ENCODE results near the gene CSNK2B. TPM values are rescaled to one million over a fixed set of nuclear protein-coding genes. Genes with fewer than 3 reads are reported as not detected.

CSNK2B gene
- total RNA-seq, 1 donor from 2014 or later = 163 TPM

DNA sequence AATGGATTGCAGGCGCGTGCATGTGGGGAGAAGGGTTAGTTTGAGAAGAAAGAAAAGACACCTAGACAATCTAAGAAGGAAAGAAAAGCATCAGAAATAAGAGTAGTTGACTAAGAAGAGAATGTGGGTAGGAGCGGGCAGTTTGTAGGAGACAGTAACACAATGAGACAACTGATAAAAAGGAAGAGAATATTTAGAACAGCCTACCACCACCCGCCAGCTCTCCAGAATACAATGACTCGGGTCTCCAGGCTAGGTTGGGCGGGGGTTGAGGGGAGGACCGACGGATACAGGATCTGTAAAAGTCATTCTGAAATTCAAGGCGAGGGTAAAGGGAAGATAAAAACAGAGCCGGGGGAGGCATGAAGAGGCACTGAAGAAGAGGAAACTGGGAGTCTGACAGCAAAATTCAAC is 36.5 kb downstream of the CSNK2B start:
- peak overlapping the region; percentile 96 for H3K4me3 Mint-ChIP-seq (ENCODE audit: low read depth)
- no peaks in the 10 kb centered on the region for H3K27me3 Mint-ChIP-seq
- H3K36me3 Mint-ChIP-seq (ENCODE audit: insufficient read depth) = peaks cover 11% of the 10 kb centered on the region
- H3K27ac Mint-ChIP-seq = peak overlapping the region; percentile 95
- H3K4me1 Mint-ChIP-seq (ENCODE audit: low read depth) = peaks cover 19% of the 10 kb centered on the region
- TF ChIP-seq, protein P1, sequence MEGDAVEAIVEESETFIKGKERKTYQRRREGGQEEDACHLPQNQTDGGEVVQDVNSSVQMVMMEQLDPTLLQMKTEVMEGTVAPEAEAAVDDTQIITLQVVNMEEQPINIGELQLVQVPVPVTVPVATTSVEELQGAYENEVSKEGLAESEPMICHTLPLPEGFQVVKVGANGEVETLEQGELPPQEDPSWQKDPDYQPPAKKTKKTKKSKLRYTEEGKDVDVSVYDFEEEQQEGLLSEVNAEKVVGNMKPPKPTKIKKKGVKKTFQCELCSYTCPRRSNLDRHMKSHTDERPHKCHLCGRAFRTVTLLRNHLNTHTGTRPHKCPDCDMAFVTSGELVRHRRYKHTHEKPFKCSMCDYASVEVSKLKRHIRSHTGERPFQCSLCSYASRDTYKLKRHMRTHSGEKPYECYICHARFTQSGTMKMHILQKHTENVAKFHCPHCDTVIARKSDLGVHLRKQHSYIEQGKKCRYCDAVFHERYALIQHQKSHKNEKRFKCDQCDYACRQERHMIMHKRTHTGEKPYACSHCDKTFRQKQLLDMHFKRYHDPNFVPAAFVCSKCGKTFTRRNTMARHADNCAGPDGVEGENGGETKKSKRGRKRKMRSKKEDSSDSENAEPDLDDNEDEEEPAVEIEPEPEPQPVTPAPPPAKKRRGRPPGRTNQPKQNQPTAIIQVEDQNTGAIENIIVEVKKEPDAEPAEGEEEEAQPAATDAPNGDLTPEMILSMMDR (IDR thresholded peaks at IDR 0.05; ENCODE audit: unreplicated experiment) = no peak
- no peaks in the 10 kb centered on the region for H3K9me3 Mint-ChIP-seq (ENCODE audit: low read depth)
- DNase-seq (ENCODE audit: low spot score, unreplicated experiment) = no peak

DNA sequence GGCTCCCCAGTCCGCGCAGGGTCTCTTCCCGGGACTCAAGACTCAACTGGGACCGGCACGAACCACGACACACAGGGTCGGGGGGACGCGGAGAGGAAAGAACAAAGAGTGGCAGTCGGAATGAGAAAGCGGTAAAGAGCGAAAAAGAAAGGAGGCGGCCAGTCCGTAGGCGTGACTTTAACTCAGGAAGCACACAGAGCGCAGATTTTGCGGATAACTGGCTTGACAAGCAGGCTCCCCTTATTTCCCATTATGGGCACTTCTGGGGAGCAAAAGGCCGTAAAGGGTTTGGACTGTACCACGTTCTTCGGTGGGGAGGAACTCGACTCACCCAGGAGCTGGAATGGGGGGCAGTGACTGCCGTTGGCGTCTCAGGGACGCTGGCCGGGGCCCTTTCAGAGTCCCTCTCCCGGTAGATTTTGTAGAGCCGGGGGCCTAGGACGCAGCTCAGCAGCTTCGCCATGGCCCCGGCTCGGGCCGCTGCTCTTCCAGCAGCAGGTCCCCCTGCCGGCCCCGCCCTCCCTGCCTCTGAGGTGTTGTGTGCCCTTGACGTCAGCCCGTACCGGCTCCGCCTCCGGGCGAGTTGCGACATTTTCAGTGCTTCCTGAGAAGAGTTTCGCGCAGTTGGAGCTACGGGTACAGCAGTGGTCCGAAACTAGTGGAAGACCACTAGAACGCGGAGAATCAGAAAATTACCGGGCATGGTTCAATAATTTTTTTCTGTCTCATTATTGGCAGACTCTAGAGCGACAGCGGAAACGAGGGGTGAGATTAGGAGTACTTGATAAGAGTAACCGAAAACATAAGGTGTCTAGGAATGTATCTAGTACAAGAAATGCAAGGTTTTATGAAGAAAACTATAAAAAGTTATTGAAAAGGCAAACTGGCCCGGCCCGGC is 37.2 kb downstream of the CSNK2B start, which contains the start of gene ABHD16A:
Gene ABHD16A (minus strand): TSS at position 506 of the 898 bp plus-strand sequence. CDS start 43 bp downstream, at position 463.
- Mint-ChIP-seq H3K4me1 (ENCODE audit: low read depth) (peaks cover 18% of the 10 kb centered on the region), H3K9me3 (ENCODE audit: low read depth) (no peaks in the 10 kb centered on the region), H3K27me3 (no peaks in the 10 kb centered on the region), H3K27ac (peak within 1 kb of the TSS; percentile 95), H3K36me3 (ENCODE audit: insufficient read depth) (peaks cover 4% of the 10 kb centered on the region), H3K4me3 (ENCODE audit: low read depth) (peak within 1 kb of the TSS; percentile 96)
- DNase-seq (ENCODE audit: low spot score, unreplicated experiment) = peak; percentile 92
- TF ChIP-seq, protein P1 (IDR thresholded peaks at IDR 0.05; ENCODE audit: unreplicated experiment) = no peak

DNA sequence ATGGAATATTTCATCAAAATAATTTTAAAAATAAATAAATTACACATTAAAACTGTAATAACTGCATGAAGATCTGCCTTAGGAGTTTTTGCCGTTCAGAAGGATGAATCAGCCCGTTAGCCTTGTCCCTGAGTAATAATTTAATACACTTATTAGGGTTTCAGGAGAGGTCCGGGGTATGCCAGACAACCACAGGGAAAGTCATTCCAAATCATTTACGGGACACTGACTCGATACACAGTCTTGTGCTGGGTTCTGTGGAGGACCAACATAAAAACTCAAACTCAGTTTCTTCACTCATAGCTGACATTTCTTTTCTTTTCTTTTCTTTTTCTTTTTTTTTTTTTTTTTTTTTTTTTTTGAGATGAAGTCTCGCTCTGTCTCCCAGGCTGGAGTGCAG is 40.1 kb downstream of the CSNK2B start:
- peaks cover 2% of the 10 kb centered on the region for H3K36me3 Mint-ChIP-seq (ENCODE audit: insufficient read depth)
- no peak overlapping the region for H3K4me3 Mint-ChIP-seq (ENCODE audit: low read depth)
- peaks cover 15% of the 10 kb centered on the region for H3K4me1 Mint-ChIP-seq (ENCODE audit: low read depth)
- TF ChIP-seq, protein P1 (IDR thresholded peaks at IDR 0.05; ENCODE audit: unreplicated experiment) = no peak
- no peak for DNase-seq (ENCODE audit: low spot score, unreplicated experiment)
- H3K27me3 Mint-ChIP-seq = no peaks in the 10 kb centered on the region
- no peak overlapping the region for H3K27ac Mint-ChIP-seq
- H3K9me3 Mint-ChIP-seq (ENCODE audit: low read depth) = no peaks in the 10 kb centered on the region

DNA sequence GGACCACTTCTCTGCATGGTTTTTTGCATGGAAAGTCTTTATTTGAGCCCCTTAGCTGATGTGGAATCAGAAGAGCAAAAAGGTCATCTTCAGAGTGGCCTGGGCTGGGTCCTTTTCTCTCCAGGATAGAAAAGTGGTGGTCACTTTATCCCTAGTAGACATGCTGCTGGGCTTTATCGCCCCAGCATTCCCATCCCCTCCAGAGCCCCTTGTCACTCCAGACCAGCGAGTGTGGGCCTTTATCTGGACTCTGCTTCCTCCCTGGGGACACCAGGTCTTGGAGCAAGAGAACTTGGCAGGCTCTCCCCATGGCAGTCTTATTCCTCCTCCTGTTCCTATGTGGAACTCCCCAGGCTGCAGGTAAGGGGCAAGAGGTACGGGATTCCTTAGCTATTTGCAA is 40.7 kb downstream of the CSNK2B start, which contains the start of gene LY6G6F:
Gene LY6G6F (plus strand): TSS at position 268 of the 400 bp plus-strand sequence. CDS start 41 bp downstream, at position 309.
- Mint-ChIP-seq H3K9me3 (ENCODE audit: low read depth) (no peaks in the 10 kb centered on the region), H3K27ac (no peak within 1 kb of the TSS), H3K36me3 (ENCODE audit: insufficient read depth) (no peaks in the 10 kb centered on the region), H3K4me3 (ENCODE audit: low read depth) (no peak within 1 kb of the TSS), H3K27me3 (no peaks in the 10 kb centered on the region), H3K4me1 (ENCODE audit: low read depth) (peaks cover 9% of the 10 kb centered on the region)
- no peak for DNase-seq (ENCODE audit: low spot score, unreplicated experiment)
- TF ChIP-seq, protein P1 (IDR thresholded peaks at IDR 0.05; ENCODE audit: unreplicated experiment) = no peak

DNA sequence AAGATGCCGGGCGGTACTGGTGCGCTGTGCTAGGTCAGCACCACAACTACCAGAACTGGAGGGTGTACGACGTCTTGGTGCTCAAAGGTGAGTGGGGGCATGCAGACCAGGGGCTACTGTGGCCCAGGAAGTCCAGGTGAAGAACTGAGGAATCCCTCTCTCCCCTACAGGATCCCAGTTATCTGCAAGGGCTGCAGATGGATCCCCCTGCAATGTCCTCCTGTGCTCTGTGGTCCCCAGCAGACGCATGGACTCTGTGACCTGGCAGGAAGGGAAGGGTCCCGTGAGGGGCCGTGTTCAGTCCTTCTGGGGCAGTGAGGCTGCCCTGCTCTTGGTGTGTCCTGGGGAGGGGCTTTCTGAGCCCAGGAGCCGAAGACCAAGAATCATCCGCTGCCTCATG is 41.8 kb downstream of the CSNK2B start:
- Mint-ChIP-seq H3K36me3 (ENCODE audit: insufficient read depth) (no peaks in the 10 kb centered on the region), H3K27ac (no peak overlapping the region), H3K27me3 (peaks cover 7% of the 10 kb centered on the region), H3K4me1 (ENCODE audit: low read depth) (peaks cover 4% of the 10 kb centered on the region), H3K9me3 (ENCODE audit: low read depth) (no peaks in the 10 kb centered on the region), H3K4me3 (ENCODE audit: low read depth) (no peak overlapping the region)
- DNase-seq (ENCODE audit: low spot score, unreplicated experiment) = no peak
- TF ChIP-seq, protein P1 (IDR thresholded peaks at IDR 0.05; ENCODE audit: unreplicated experiment) = no peak

Data from progenitor cell of endocrine pancreas (in vitro differentiated cells).